Stimulated activated CD4-positive, alpha-beta T cell treated with anti-CD3 and anti-CD28 coated beads, Interleukin-4, amount 100 ng/mL, for 4 hours (primary cell): Measurements from ENCODE around the gene DNAJB6.
"Not testable (repeated sequence)": the region's sequence is repeated elsewhere in the genome, so short reads cannot be mapped to it uniquely, and the experiment has no call there.

Experiments used
- DNase-seq, 2 experiments: peaks; one replicate each; pipeline ENCODE4 v3.0.0-alpha.2; 2020

The DNAJB6 gene

GRCh38 chr7:157444011-157444842, 107.4 kb downstream of the DNAJB6 start:
- DNase-seq, result no peak

- DNase-seq, result no peak
Observed at GRCh38 chr7:157444843-157445135, 108.0 kb downstream of the DNAJB6 start.

- DNase-seq, result no peak
Observed at GRCh38 chr7:157445246-157445955, 108.6 kb downstream of the DNAJB6 start.

GRCh38 chr7:157445956-157446295, 109.1 kb downstream of the DNAJB6 start:
- DNase-seq, result no peak

- DNase-seq, result no peak
Observed at GRCh38 chr7:157446322-157446721, 109.5 kb downstream of the DNAJB6 start.

GRCh38 chr7:157454003-157454402, 117.2 kb downstream of the DNAJB6 start:
- DNase-seq, result not testable (repeated sequence)

GRCh38 chr7:157457355-157458253, 120.8 kb downstream of the DNAJB6 start:
- DNase-seq, result no peak

- no peak for DNase-seq
Observed at GRCh38 chr7:157458254-157458633, 121.4 kb downstream of the DNAJB6 start.

GRCh38 chr7:157459966-157460365, 123.2 kb downstream of the DNAJB6 start:
- no peak for DNase-seq

GRCh38 chr7:157460721-157461120, 123.9 kb downstream of the DNAJB6 start:
- no peak for DNase-seq

- DNase-seq, result no peak
Observed at GRCh38 chr7:157461573-157462418, 125.0 kb downstream of the DNAJB6 start.

- no peak for DNase-seq
Observed at GRCh38 chr7:157462419-157462771, 125.6 kb downstream of the DNAJB6 start.

GRCh38 chr7:157462840-157463239, 126.0 kb downstream of the DNAJB6 start:
- no peak for DNase-seq

GRCh38 chr7:157463245-157463644, 126.4 kb downstream of the DNAJB6 start:
- DNase-seq, result no peak

GRCh38 chr7:157464111-157464970, 127.5 kb downstream of the DNAJB6 start:
- DNase-seq, result no peak

- no peak for DNase-seq
Observed at GRCh38 chr7:157464971-157465886, 128.4 kb downstream of the DNAJB6 start.

- no peak for DNase-seq
Observed at GRCh38 chr7:157465891-157466866, 129.4 kb downstream of the DNAJB6 start.

- no peak for DNase-seq
Observed at GRCh38 chr7:157466867-157467261, 130.1 kb downstream of the DNAJB6 start.
